Fibroblast of pulmonary artery (primary cell): Measurements from ENCODE around the gene SHISA8.
"Not testable (repeated sequence)": the region's sequence is repeated elsewhere in the genome, so short reads cannot be mapped to it uniquely, and the experiment has no call there.

Experiments used
- DNase-seq: peaks from one replicate; pipeline ENCODE4 v3.0.0-alpha.2; 2010; ENCODE audit warnings: low read depth
- H3K4me3 ChIP-seq: replicated peaks from 2 replicates; pipeline ENCODE4 v1.5.1; 2011; ENCODE audit warnings: low read depth, mild to moderate bottlenecking, control low read depth, low read length, moderate library complexity
- TF ChIP-seq, protein P1 (sequence below): IDR thresholded peaks from 2 replicates; pipeline ENCODE4 v1.5.1; 2011; ENCODE audit warnings: mild to moderate bottlenecking, control low read depth, low read length, inconsistent platforms; ENCODE audit errors: missing control alignments

Gene SHISA8

DNA sequence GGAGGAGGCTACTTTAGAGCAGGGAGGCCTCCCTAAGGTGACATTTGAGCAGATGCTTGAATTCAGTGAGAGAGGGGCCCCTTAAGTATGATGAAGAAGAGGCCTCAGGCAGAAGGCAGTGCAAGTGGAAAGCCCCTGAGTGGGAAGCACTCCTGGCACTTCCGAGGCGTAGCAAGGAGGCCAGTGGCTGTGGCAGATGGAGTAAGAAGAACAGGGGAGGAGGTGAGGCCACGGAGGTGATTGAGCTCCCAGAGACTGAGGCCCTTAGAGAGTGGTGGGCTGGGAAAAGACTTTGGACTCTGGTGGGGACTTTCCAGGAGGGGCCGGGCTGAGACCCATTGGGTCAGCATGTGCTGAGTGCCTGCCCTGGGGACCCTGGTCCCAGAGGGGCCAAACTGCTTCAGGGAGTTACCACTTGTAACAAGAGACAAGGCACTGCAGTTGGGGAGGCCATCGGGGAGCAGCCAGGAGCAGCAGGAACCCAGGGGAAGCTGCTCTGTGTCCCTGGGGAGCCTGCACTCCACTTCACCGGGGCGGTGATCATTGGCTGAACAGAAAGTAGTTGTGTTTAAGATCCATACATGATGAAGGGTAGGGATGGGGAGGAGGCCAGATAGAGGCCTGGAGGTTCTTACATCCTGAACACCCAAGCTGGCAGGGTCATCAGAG lies 34.6 kb upstream of the SHISA8 start:
- TF ChIP-seq, protein P1, sequence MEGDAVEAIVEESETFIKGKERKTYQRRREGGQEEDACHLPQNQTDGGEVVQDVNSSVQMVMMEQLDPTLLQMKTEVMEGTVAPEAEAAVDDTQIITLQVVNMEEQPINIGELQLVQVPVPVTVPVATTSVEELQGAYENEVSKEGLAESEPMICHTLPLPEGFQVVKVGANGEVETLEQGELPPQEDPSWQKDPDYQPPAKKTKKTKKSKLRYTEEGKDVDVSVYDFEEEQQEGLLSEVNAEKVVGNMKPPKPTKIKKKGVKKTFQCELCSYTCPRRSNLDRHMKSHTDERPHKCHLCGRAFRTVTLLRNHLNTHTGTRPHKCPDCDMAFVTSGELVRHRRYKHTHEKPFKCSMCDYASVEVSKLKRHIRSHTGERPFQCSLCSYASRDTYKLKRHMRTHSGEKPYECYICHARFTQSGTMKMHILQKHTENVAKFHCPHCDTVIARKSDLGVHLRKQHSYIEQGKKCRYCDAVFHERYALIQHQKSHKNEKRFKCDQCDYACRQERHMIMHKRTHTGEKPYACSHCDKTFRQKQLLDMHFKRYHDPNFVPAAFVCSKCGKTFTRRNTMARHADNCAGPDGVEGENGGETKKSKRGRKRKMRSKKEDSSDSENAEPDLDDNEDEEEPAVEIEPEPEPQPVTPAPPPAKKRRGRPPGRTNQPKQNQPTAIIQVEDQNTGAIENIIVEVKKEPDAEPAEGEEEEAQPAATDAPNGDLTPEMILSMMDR, result no peak
- DNase-seq, result no peak

DNA sequence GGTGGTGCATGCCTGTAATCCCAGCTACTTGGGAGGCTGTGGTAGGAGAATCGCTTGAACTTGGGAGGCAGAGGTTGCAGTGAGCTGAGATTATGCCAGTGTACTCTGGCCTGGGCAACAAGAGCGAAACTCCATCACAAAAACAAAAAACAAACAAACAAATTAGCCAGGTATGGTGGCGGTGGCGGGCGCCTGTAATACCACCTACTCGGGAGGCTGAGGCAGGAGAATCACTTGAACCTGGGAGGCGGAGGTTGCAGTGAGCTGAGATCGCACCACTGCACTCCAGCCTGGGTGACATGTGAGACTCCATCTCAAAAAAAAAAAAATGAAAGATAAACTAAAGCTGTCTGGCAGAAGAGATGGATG lies 34.0 kb upstream of the SHISA8 start:
- H3K4me3 ChIP-seq, DNase-seq: not testable (repeated sequence)

More for the DNA sequence above, 34.6 kb upstream of the SHISA8 start:
- H3K4me3 ChIP-seq, result no peak overlapping the region

DNA sequence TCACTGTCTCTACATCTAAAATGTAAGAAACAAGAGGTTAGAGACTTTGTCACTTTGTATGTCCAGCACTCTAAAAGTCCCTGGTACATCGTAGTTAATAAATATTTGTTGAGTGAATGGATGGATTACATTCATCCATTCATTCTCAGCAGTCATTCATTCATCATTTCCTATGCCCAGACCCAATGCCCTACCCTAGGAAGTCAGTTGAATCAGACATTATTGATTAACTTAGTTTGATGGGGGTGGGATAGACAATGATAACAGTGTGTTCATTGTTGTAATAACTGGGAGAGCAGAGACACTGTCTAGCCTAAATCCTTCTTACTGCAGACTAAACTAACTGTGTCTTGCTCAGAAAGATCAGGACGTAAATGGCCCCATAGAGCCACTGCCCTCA lies 33.3 kb upstream of the SHISA8 start:
- no peak for DNase-seq
- TF ChIP-seq, protein P1, result no peak
- no peak overlapping the region for H3K4me3 ChIP-seq

DNA sequence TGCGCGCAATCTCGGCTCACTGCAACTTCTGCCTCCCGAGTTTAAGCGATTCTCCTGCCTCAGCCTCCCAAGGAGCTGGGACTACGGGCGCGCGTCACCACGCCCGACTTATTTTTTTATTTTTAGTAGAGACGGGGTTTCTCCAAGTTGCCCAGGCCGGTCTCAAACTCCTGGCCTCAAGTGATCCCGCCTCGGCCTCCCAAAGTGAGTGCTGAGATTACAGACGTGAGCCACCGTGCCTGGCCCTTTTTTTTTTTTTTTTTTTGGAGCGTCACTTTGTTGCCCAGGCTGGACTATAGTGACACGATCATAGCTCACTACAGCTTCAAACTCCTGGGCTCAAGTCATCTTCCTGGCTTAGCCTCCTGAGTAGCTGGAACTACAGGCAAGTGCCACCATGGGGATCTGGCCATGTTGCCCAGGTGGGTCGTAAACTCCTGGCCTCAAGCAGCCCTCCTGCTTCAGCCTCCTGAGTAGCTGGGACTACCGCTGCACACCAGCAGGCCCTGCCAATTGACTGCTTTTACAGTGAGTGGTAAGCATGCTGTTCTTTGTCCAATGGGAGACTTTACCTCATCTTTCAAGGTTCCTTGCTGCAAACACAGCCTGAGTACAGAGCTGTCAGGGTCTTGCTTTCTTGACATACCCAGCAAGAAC lies 32.7 kb upstream of the SHISA8 start:
- TF ChIP-seq, protein P1, result no peak
- H3K4me3 ChIP-seq, result peak overlapping the region; percentile 69
- no peak for DNase-seq

DNA sequence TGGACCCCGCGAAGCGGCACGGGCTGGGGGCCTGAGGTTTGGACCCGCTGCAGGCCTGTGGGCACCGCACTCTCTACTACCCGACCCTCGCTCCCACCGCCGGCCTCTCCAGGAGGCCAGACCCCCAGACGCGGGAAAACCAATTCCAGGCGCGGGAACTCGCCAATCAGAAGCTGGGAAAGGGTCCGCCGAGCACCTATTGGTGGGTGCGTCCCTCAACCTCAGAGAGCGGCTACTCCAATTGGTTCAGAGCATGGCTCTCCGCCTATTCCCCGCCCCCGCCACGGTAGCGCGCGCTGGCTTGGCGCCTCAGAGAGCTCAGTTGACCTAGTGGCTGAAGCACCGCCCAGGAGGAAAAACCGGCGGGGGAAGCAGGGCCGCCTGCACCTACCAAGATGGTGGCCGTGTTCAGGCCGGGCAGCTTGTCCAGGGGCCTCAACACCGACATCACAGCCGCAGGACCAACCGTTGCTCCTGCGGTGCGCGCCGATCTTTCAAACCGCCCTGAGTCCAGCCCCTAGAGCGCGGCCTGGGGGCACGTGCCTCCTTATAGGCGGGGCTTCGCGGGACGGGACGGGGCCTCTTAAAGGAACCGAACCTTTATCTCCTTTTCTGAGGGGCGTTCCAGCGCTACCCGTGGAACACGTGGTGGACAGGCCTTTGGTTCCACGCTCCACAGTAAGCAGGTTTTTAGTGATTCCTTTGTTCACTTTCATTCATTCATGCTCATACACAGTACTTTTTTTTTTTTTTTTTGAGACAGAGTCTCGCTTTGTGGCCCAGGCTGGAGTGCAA lies 32.0 kb upstream of the SHISA8 start, which contains the start of gene CENPM:
CENPM (minus strand) TSS at position 524 of the 795 bp plus-strand sequence; CDS start at position 448, 76 bp downstream.
- TF ChIP-seq, protein P1, result no peak
- DNase-seq, result peak; percentile 92
- peak within 1 kb of the TSS; percentile 69 for H3K4me3 ChIP-seq

DNA sequence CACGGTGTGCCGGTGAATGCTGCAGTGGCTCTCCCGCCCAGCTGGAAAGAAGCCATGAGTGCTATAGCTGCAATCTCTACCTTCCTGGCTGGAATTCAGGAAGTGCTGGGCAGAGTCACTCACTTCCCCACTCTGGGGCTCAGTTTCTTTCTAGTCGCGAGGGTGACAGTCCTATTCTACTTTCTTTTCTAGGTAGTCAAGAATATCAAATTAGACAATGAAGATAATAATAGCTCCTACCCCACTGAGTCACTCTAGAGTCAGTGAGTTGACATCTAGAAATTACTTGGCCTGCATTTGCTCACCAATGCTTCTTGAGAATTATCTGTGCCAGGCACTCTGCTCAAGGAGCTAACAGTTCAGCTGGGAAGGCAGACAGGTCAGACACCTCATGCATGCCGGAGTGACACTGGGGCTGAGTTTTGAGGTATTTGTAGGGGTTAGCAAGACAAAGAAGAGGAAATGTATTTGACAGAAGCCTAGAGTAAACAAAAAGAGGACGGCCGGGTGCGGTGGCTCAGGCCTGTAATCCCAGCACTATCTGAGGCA lies 28.9 kb upstream of the SHISA8 start:
- TF ChIP-seq, protein P1, result no peak
- H3K4me3 ChIP-seq, result no peak overlapping the region
- DNase-seq, result no peak
